NT2/D1 (cell line): Measurements from ENCODE around the gene CILP2.

Experiments used
- SUZ12 ChIP-seq: IDR thresholded peaks from 2 replicates; pipeline ENCODE4 v1.6.1; 2011; ENCODE audit not compliant: insufficient read length, insufficient read depth; ENCODE audit errors: extremely low read depth
- YY1 ChIP-seq: IDR thresholded peaks from 2 replicates; pipeline ENCODE4 v1.6.1; 2011; ENCODE audit not compliant: insufficient read length, insufficient read depth
- ZNF274 ChIP-seq: IDR thresholded peaks from 2 replicates; pipeline ENCODE4 v1.6.1; 2011; ENCODE audit warnings: mild to moderate bottlenecking, low read depth, low read length

DNA sequence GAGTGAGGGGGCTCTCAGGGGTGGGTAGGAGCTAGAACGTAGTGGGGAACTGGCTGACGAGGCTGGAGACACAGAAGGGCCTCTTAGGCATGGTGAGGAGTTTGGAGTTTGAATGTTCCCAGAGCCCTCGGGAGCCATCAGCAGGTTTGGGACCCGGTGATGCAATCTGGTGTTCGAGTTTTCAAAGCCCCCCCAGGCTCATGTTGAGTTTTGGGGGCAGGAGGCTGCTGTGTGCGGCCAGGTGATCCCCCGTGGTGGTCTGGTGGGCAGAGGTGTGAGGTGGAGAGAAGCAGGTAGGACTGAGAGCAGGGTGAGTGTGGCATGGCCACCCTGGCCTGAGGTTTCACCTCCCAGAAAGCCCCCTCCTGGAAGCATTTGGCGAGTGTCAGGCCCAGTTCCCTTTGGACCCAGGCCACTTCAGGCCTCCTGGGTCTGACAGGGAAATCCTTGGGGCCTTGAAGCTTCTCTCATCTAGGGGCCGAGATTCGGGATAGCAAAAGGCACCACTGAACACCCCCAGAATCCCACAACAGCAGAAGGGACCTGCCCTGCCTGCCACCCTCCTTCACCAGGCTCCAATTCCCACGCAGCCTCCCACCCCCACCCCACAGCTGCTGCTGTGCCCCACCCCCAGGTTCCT is 8.2 kb upstream of the CILP2 start:
- TF ChIP-seq YY1 (no peak), ZNF274 (no peak), SUZ12 (no peak)
